ENCODE measurements around the gene RYR2. TPM values are rescaled to one million over a fixed set of nuclear protein-coding genes. Genes with fewer than 3 reads are reported as not detected.

RYR2 gene
- total RNA-seq, 1 donor from 2014 or later: 572 TPM

- intact Hi-C loops (cut with DNase I): no loop called here
- no peak for DNase-seq (ENCODE audit: low spot score)
Measured at GRCh38 chr1:237029240-237029639, 12.7 kb upstream of the RYR2 start.

- intact Hi-C loops (cut with DNase I): loop anchor here (1.0 kb wide), 1 partner anchor 17 kb away; no protein-coding TSS in a partner anchor
- no peak for DNase-seq (ENCODE audit: low spot score)
Measured at GRCh38 chr1:237029850-237030535, 12.0 kb upstream of the RYR2 start.

GRCh38 chr1:237031480-237031879 lies 10.5 kb upstream of the RYR2 start:
- intact Hi-C loops (cut with DNase I): no loop called here
- DNase-seq (ENCODE audit: low spot score): no peak

- intact Hi-C loops (cut with DNase I): no loop called here
- no peak for DNase-seq (ENCODE audit: low spot score)
Measured at GRCh38 chr1:237032029-237032428, 10.0 kb upstream of the RYR2 start.

GRCh38 chr1:237033061-237033460 lies 8.9 kb upstream of the RYR2 start:
- intact Hi-C loops (cut with DNase I): no loop called here
- no peak for DNase-seq (ENCODE audit: low spot score)

GRCh38 chr1:237033804-237034203 lies 8.2 kb upstream of the RYR2 start:
- DNase-seq (ENCODE audit: low spot score): no peak
- intact Hi-C loops (cut with DNase I): no loop called here

- intact Hi-C loops (cut with DNase I): loop anchor here (5.0 kb wide), 1 partner anchor 143 kb away; no protein-coding TSS in a partner anchor
- no peak for DNase-seq (ENCODE audit: low spot score)
Measured at GRCh38 chr1:237035759-237036158, 6.2 kb upstream of the RYR2 start.

- DNase-seq (ENCODE audit: low spot score): no peak
- intact Hi-C loops (cut with DNase I): loop anchor here (5.0 kb wide), 1 partner anchor 146 kb away; no protein-coding TSS in a partner anchor
Measured at GRCh38 chr1:237038211-237038610, 3.8 kb upstream of the RYR2 start.

GRCh38 chr1:237040823-237041222 lies 1.2 kb upstream of the RYR2 start:
- DNase-seq (ENCODE audit: low spot score): no peak
- intact Hi-C loops (cut with DNase I): no loop called here

- no peak for DNase-seq (ENCODE audit: low spot score)
- intact Hi-C loops (cut with DNase I): no loop called here
Measured at GRCh38 chr1:237041461-237041794, 556 bp upstream of the RYR2 start.

GRCh38 chr1:237042526-237042891 lies 525 bp downstream of the RYR2 start:
- intact Hi-C loops (cut with DNase I): loop anchor here (2.0 kb wide), 1 partner anchor 44 kb away; no protein-coding TSS in a partner anchor
- DNase-seq (ENCODE audit: low spot score): no peak

GRCh38 chr1:237042892-237043576 lies 1.1 kb downstream of the RYR2 start:
- intact Hi-C loops (cut with DNase I): loop anchor here (2.0 kb wide), 1 partner anchor 44 kb away; no protein-coding TSS in a partner anchor

GRCh38 chr1:237043846-237044636 lies 2.1 kb downstream of the RYR2 start:
- intact Hi-C loops (cut with DNase I): loop anchor here (2.0 kb wide), 1 partner anchor 45 kb away; no protein-coding TSS in a partner anchor
- DNase-seq (ENCODE audit: low spot score): no peak

More at GRCh38 chr1:237042892-237043576, 1.1 kb downstream of the RYR2 start:
- no peak for DNase-seq (ENCODE audit: low spot score)

- DNase-seq (ENCODE audit: low spot score): no peak
- intact Hi-C loops (cut with DNase I): loop anchor here (5.0 kb wide), 1 partner anchor 342 kb away; no protein-coding TSS in a partner anchor
Measured at GRCh38 chr1:237045278-237046016, 3.5 kb downstream of the RYR2 start.

- intact Hi-C loops (cut with DNase I): loop anchor here (5.0 kb wide), 1 partner anchor 338 kb away; no protein-coding TSS in a partner anchor
- DNase-seq (ENCODE audit: low spot score): no peak
Measured at GRCh38 chr1:237048803-237049202, 6.8 kb downstream of the RYR2 start.

- DNase-seq (ENCODE audit: low spot score): no peak
- intact Hi-C loops (cut with DNase I): no loop called here
Measured at GRCh38 chr1:237050185-237050584, 8.2 kb downstream of the RYR2 start.

- no peak for DNase-seq (ENCODE audit: low spot score)
- intact Hi-C loops (cut with DNase I): no loop called here
Measured at GRCh38 chr1:237050915-237051314, 8.9 kb downstream of the RYR2 start.

- DNase-seq (ENCODE audit: low spot score): no peak
- intact Hi-C loops (cut with DNase I): no loop called here
Measured at GRCh38 chr1:237054313-237054712, 12.3 kb downstream of the RYR2 start.

- no peak for DNase-seq (ENCODE audit: low spot score)
- intact Hi-C loops (cut with DNase I): no loop called here
Measured at GRCh38 chr1:237058470-237058869, 16.5 kb downstream of the RYR2 start.
